PFSK-1 (cell line): ENCODE data around the gene NPAS2.

Experiments
- FOXP2 ChIP-seq: optimal IDR thresholded peaks from 2 replicates; pipeline ENCODE3; 2011; ENCODE audit warnings: borderline replicate concordance, control low read depth, inconsistent platforms; ENCODE audit not compliant: insufficient read depth; ENCODE audit errors: extremely low read length, extremely low read depth
- POLR2AphosphoS5 ChIP-seq: IDR thresholded peaks from 2 replicates; pipeline ENCODE4 v1.6.1; 2012; ENCODE audit warnings: low read depth, mild to moderate bottlenecking, control low read depth, low read length, moderate library complexity
- SIN3A ChIP-seq: IDR thresholded peaks from 2 replicates; pipeline ENCODE4 v1.6.1; 2012; ENCODE audit warnings: mild to moderate bottlenecking, low read length, moderate library complexity, borderline replicate concordance; ENCODE audit not compliant: insufficient read depth
- TAF1 ChIP-seq: IDR thresholded peaks from 2 replicates; pipeline ENCODE4 v1.6.1; 2012; ENCODE audit warnings: low read length, control low read depth, borderline replicate concordance; ENCODE audit not compliant: insufficient read depth
- TF ChIP-seq, protein P1 (sequence below), 2 experiments: IDR thresholded peaks; 2 replicates each; pipeline versions ENCODE4 v1.6.1 to v1.8.0; 2011 to 2012; ENCODE audit warnings: low read depth in 2 of 2, low read length in 2 of 2, control low read depth in 1 of 2, inconsistent platforms in 1 of 2, mild to moderate bottlenecking in 1 of 2, moderate library complexity in 1 of 2; ENCODE audit not compliant: insufficient read depth in 1 of 2

The NPAS2 gene

GRCh38 chr2:101037161-101037755, 217.3 kb downstream of the NPAS2 start:
- TF ChIP-seq SIN3A (no peak), POLR2AphosphoS5 (no peak), FOXP2 (no peak), TAF1 (no peak)
- TF ChIP-seq, protein P1, sequence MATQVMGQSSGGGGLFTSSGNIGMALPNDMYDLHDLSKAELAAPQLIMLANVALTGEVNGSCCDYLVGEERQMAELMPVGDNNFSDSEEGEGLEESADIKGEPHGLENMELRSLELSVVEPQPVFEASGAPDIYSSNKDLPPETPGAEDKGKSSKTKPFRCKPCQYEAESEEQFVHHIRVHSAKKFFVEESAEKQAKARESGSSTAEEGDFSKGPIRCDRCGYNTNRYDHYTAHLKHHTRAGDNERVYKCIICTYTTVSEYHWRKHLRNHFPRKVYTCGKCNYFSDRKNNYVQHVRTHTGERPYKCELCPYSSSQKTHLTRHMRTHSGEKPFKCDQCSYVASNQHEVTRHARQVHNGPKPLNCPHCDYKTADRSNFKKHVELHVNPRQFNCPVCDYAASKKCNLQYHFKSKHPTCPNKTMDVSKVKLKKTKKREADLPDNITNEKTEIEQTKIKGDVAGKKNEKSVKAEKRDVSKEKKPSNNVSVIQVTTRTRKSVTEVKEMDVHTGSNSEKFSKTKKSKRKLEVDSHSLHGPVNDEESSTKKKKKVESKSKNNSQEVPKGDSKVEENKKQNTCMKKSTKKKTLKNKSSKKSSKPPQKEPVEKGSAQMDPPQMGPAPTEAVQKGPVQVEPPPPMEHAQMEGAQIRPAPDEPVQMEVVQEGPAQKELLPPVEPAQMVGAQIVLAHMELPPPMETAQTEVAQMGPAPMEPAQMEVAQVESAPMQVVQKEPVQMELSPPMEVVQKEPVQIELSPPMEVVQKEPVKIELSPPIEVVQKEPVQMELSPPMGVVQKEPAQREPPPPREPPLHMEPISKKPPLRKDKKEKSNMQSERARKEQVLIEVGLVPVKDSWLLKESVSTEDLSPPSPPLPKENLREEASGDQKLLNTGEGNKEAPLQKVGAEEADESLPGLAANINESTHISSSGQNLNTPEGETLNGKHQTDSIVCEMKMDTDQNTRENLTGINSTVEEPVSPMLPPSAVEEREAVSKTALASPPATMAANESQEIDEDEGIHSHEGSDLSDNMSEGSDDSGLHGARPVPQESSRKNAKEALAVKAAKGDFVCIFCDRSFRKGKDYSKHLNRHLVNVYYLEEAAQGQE (IDR thresholded peaks at IDR 0.05; ENCODE audit: insufficient read depth in 1 of 2, low read depth in 2 of 2, low read length in 2 of 2), result no peak

DNA sequence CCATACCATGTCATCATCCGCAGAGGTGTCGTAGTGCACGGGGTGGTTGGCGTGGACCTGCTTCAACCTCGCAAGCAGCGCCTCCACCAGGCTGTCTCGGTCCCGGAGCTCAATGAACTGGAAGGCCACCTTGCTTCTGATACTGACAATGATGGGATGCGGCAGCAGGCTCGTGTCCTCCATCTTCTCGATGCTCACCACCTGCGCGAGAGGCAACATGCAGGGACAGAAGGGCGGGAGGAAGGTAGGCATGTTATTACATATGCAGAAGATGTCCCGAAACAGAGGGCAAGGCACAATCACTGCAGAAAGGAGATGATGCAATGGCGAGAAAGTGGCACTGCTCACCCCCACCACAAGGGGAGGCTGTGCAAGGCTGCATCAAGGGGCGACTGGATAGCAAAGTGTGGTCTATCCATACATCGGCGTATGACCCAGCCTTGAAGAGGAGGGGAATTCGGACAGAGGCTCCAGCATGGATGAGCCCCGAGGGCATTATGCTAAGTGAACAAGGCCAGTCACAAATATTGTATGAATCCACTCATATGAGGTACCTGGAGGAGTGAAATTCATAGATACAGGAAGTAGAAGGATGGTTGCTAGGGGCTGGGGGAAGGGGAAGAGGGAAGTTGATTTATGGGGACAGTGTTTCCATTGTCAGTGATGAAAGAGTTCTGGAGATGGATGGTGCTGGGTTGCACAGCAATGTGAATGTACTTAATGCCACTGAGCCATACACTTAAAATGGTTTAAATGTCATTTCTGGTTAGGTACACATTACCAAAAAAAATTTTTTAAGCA, 218.7 kb downstream of the NPAS2 start:
- no peak for TF ChIP-seq TAF1

DNA sequence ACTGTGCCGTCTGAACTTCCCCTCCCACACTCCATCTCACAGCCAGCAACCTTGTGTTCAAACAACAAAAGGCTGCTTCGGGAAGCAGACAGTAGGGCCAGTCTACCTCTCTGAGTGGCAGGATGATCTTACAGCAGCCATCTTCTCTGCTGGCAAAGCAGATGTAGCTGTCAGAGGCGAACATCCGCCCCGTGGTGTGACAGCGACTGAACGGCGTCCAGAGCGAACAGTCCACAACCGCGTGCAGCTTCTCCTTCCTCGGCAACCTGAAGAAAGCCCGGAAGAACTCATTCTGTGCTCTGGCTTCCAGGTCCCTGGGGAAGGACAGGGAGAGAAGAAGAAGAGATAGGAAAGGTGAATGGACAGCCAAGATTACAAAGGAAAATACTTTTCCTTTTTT, 220.1 kb downstream of the NPAS2 start:
- TF ChIP-seq SIN3A (no peak), FOXP2 (no peak), POLR2AphosphoS5 (no peak), TAF1 (no peak)
- TF ChIP-seq, protein P1 (IDR thresholded peaks at IDR 0.05; ENCODE audit: insufficient read depth in 1 of 2, low read depth in 2 of 2, low read length in 2 of 2), result no peak

- no peak for TF ChIP-seq FOXP2
- TF ChIP-seq TAF1, result no peak
- TF ChIP-seq SIN3A, result no peak
- no peak for TF ChIP-seq POLR2AphosphoS5
- TF ChIP-seq, protein P1 (IDR thresholded peaks at IDR 0.05; ENCODE audit: insufficient read depth in 1 of 2, low read depth in 2 of 2, low read length in 2 of 2), result no peak
Measured at GRCh38 chr2:101040761-101041160, 220.8 kb downstream of the NPAS2 start.

DNA sequence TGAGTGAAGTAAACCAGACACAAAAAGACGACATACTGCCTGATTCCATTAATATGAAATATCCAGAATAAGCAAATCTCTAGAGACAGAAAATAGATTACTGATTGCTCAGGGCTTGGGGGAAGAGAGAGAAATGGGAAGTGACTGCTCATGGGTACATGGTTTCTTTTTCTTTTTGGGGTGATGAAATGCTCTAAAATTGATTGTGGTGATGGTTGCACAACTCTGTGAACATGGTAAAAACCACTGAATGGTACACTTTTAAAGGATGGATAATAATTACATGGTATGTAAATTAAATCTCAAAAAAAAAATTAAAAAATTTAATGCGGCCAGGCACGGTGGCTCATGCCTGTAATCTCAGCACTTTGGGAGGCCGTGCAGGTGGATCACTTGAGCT, 221.5 kb downstream of the NPAS2 start:
- TF ChIP-seq POLR2AphosphoS5 (no peak), FOXP2 (no peak), TAF1 (no peak), SIN3A (no peak)
- TF ChIP-seq, protein P1 (IDR thresholded peaks at IDR 0.05; ENCODE audit: insufficient read depth in 1 of 2, low read depth in 2 of 2, low read length in 2 of 2), result no peak
